Keratinocyte (primary cell): ENCODE measurements around the gene FARP1.

Experiments
- CTCF ChIP-seq, 3 experiments: IDR thresholded peaks in 1 of 3; conservative IDR thresholded peaks in 1 of 3; optimal IDR thresholded peaks in 1 of 3; 2 replicates in 2 of 3; 3 replicates in 1 of 3; pipeline versions ENCODE3 to v1.5.1; 2011; ENCODE audit warnings: low read length in 3 of 3, mild to moderate bottlenecking in 3 of 3, moderate library complexity in 2 of 3, control low read depth in 1 of 3, inconsistent platforms in 1 of 3; ENCODE audit not compliant: insufficient read depth in 2 of 3; ENCODE audit errors: extremely low read depth in 1 of 3
- EZH2 ChIP-seq: IDR thresholded peaks from one replicate; pipeline ENCODE4 v1.6.1; 2012; ENCODE audit warnings: inconsistent platforms, mild to moderate bottlenecking, low read length, moderate library complexity

GRCh38 chr13:98371516-98372023 is 228.7 kb downstream of the FARP1 start:
- TF ChIP-seq CTCF (optimal IDR thresholded peaks at IDR 0.05 in 1 of 3, IDR thresholded peaks at IDR 0.05 in 1 of 3, conservative IDR thresholded peaks at IDR 0.05 in 1 of 3; ENCODE audit: extremely low read depth in 1 of 3, insufficient read depth in 2 of 3, low read length in 3 of 3) (no peak), EZH2 (no peak)
